PC-9 (cell line): ENCODE measurements around the gene CYLD. TPM values are rescaled to one million over a fixed set of nuclear protein-coding genes. Genes with fewer than 3 reads are reported as not detected.

Experiments
- BruUV-seq: library from RNA; stranded (reverse); fragments of 400-500 nt; replicated peaks from 2 replicates; lab custom pipeline; 2021; lab: Mats Ljungman, UMichigan
- CTCF ChIA-PET: fragments of 300-600 bp; sonication (Branson Sonifier 250); formaldehyde crosslinking; loops from one replicate; lab custom pipeline; 2022; ENCODE audit warnings: antibody characterized with exemption; lab: Charles Lee
- POLR2A ChIA-PET: fragments of 300-600 bp; sonication (Branson Sonifier 250); formaldehyde crosslinking; loops from one replicate; lab custom pipeline; 2022; ENCODE audit warnings: antibody characterized with exemption; ENCODE audit not compliant: unreplicated experiment; lab: Charles Lee
- DNase-seq, 2 experiments: peaks; one replicate each; pipeline versions ENCODE4 v3.0.0 to v3.0.0-alpha.2; 2015 to 2022; ENCODE audit warnings: mixed read lengths in 1 of 2
- H2AFZ ChIP-seq: fragments of 200-600 bp; sonication (generic); 2 replicates; pipeline ENCODE4 v1.8.1; 2017; ENCODE audit warnings: antibody characterized with exemption
- H3F3A ChIP-seq: fragments of 200-600 bp; sonication (generic); 2 replicates; pipeline ENCODE4 v1.8.1; 2017; ENCODE audit warnings: antibody characterized with exemption, mild to moderate bottlenecking, low read depth; ENCODE audit not compliant: insufficient read depth
- H3K27ac ChIP-seq: fragments of 200-600 bp; sonication (generic); 2 replicates; pipeline ENCODE4 v1.6.1; 2016; ENCODE audit warnings: mixed run types
- H3K27me3 ChIP-seq: fragments of 200-600 bp; sonication (generic); 2 replicates; pipeline ENCODE4 v1.6.1; 2016; ENCODE audit warnings: low read depth, mixed run types; ENCODE audit not compliant: insufficient read depth
- H3K36me3 ChIP-seq: fragments of 200-600 bp; sonication (generic); 2 replicates; pipeline ENCODE4 v1.6.1; 2016; ENCODE audit warnings: low read depth, mixed run types
- H3K4me1 ChIP-seq: fragments of 200-600 bp; sonication (generic); replicated peaks from 2 replicates; pipeline ENCODE4 v1.6.1; 2016; ENCODE audit warnings: mixed run types; ENCODE audit not compliant: insufficient read depth
- H3K4me2 ChIP-seq: fragments of 200-600 bp; sonication (generic); 2 replicates; pipeline ENCODE4 v1.6.1; 2017; ENCODE audit warnings: mixed run types
- H3K4me3 ChIP-seq: fragments of 200-600 bp; sonication (generic); 2 replicates; pipeline ENCODE4 v1.6.1; 2016; ENCODE audit warnings: mixed run types
- H3K79me2 ChIP-seq: fragments of 200-600 bp; sonication (generic); 2 replicates; pipeline ENCODE4 v1.6.1; 2017; ENCODE audit warnings: low read depth, mixed run types
- H3K9me2 ChIP-seq: fragments of 200-600 bp; sonication (generic); 2 replicates; pipeline ENCODE4 v1.8.1; 2017; ENCODE audit warnings: mild to moderate bottlenecking; ENCODE audit not compliant: insufficient read depth
- H3K9me3 ChIP-seq: fragments of 200-600 bp; sonication (generic); 2 replicates; pipeline ENCODE4 v1.8.1; 2016; ENCODE audit warnings: low read depth; ENCODE audit not compliant: insufficient read depth
- H4K20me1 ChIP-seq: fragments of 200-600 bp; sonication (generic); 2 replicates; pipeline ENCODE4 v1.8.1; 2017; ENCODE audit not compliant: insufficient read depth
- EZH2 ChIP-seq: fragments of 200-600 bp; sonication (generic); IDR thresholded peaks from 2 replicates; pipeline ENCODE4 v1.8.0; 2017; ENCODE audit warnings: antibody characterized with exemption, low read depth
- intact Hi-C: fragments of 100-400 bp; cut with micrococcal nuclease; formaldehyde crosslinking; loops from one replicate; pipeline ENCODE4 v1.10.0; 2022; ENCODE audit not compliant: unreplicated experiment
- total RNA-seq: library from RNA; stranded (reverse); gene quantifications from 2 replicates; pipeline ENCODE4 v1.2.3, GENCODE V29; 2021
- TF ChIP-seq, protein P1 (sequence below): fragments of 200-600 bp; sonication (generic); conservative IDR thresholded peaks from 2 replicates; pipeline ENCODE4 v1.6.1; 2017; ENCODE audit warnings: mixed run types, antibody characterized with exemption, mild to moderate bottlenecking, moderate library complexity

CYLD gene
- total RNA-seq, 1 experiment from 2014 or later: 19.0 TPM

DNA sequence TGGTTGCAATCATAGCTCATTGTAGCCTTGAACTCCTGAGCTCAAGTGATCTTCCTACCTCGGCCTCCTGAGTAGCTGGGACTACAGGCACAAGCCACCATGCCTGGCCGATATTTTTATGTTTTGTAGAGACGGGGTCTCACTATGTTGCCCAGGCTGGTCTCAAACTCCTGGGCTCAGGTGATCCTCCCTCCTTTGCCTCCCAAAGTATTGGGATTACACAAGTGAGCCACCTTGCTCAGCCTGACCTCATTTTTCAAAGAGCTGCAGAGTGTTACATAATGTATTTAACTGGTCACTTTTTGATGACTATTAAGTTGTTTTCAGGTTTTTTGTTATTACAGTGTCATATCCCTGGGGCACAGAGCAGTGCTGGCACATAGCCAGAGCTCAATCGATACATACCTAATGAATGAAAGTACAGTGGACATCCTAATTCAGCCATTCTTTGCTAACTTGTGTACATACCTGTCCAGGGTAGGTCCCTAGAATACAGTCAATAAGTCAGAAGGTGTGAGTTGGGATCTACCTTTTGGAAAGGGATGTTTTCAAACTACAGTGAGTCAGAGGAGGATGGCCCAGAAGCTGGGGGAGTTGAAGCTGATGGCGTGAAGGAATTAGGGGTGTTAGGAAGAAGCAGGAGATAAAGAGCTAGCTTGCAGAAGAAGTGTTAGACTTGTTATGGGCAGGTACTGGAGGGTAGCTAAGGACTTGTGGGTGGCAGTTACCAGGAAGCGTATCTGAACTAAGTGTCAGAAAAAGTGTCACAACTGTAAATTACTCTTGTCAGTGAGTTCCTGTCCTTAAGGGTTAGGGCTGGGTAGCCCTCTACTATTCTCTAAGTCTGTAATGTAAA is 20.1 kb upstream of the CYLD start:
- intact Hi-C loops: no loop called here
- H3K4me2 ChIP-seq: peak overlapping the region; percentile 16
- peak overlapping the region; percentile 93 for H3K27ac ChIP-seq
- H3K27me3 ChIP-seq: no peaks in the 10 kb centered on the region
- H3K4me3 ChIP-seq: no peak overlapping the region
- no peaks in the 10 kb centered on the region for H4K20me1 ChIP-seq
- peak in 1 of 2 experiments; percentile 97 for DNase-seq
- no peak overlapping the region for H2AFZ ChIP-seq
- ChIA-PET CTCF (interaction anchor here (0.7 to 0.9 kb wide), 2 partner anchors 53 to 56 kb away, joined by 3 to 4 read pairs; no protein-coding TSS in a partner anchor), POLR2A (interaction anchor here (0.6 kb wide), 1 partner anchor 93 kb away, joined by 4 read pairs; no protein-coding TSS in a partner anchor)
- H3K9me3 ChIP-seq: no peaks in the 10 kb centered on the region
- H3K79me2 ChIP-seq: no peaks in the 10 kb centered on the region
- peaks cover 50% of the 10 kb centered on the region for H3K4me1 ChIP-seq
- no TSS peak for BruUV-seq
- peaks cover 37% of the 10 kb centered on the region for H3F3A ChIP-seq
- no peak for TF ChIP-seq EZH2
- TF ChIP-seq, protein P1, sequence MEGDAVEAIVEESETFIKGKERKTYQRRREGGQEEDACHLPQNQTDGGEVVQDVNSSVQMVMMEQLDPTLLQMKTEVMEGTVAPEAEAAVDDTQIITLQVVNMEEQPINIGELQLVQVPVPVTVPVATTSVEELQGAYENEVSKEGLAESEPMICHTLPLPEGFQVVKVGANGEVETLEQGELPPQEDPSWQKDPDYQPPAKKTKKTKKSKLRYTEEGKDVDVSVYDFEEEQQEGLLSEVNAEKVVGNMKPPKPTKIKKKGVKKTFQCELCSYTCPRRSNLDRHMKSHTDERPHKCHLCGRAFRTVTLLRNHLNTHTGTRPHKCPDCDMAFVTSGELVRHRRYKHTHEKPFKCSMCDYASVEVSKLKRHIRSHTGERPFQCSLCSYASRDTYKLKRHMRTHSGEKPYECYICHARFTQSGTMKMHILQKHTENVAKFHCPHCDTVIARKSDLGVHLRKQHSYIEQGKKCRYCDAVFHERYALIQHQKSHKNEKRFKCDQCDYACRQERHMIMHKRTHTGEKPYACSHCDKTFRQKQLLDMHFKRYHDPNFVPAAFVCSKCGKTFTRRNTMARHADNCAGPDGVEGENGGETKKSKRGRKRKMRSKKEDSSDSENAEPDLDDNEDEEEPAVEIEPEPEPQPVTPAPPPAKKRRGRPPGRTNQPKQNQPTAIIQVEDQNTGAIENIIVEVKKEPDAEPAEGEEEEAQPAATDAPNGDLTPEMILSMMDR: no peak
- no peaks in the 10 kb centered on the region for H3K36me3 ChIP-seq
- no peaks in the 10 kb centered on the region for H3K9me2 ChIP-seq

DNA sequence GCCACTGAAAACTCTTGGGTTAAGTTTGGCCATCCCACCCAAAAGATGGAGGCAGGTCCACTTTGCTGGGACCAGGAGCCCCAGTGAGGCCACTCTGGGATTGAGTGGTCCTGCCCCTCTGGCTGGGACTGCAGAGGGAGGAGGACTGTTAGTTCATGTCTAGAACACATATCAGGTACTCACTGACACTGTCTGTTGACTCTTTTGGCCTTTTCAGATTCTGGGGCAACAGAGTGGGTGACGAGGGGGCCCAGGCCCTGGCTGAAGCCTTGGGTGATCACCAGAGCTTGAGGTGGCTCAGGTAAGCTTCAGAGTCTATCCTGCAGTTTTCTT is 19.5 kb upstream of the CYLD start:
- CTCF ChIA-PET: interaction anchor here (0.9 kb wide), 1 partner anchor 54 kb away, joined by 3 read pairs; no protein-coding TSS in a partner anchor
- Histone ChIP-seq H3K9me2 (no peaks in the 10 kb centered on the region), H3K79me2 (no peaks in the 10 kb centered on the region), H3K9me3 (no peaks in the 10 kb centered on the region), H2AFZ (no peak overlapping the region), H3F3A (peaks cover 37% of the 10 kb centered on the region), H3K27ac (peak overlapping the region; percentile 93), H3K36me3 (no peaks in the 10 kb centered on the region), H3K27me3 (no peaks in the 10 kb centered on the region), H4K20me1 (no peaks in the 10 kb centered on the region), H3K4me3 (no peak overlapping the region), H3K4me2 (peak overlapping the region; percentile 16), H3K4me1 (peaks cover 50% of the 10 kb centered on the region)
- intact Hi-C loops: no loop called here
- DNase-seq: no peak
- POLR2A ChIA-PET: interaction anchor here (0.6 kb wide), 1 partner anchor 92 kb away, joined by 4 read pairs; no protein-coding TSS in a partner anchor
- TF ChIP-seq, protein P1: no peak
- TF ChIP-seq EZH2: no peak
- BruUV-seq: no TSS peak

DNA sequence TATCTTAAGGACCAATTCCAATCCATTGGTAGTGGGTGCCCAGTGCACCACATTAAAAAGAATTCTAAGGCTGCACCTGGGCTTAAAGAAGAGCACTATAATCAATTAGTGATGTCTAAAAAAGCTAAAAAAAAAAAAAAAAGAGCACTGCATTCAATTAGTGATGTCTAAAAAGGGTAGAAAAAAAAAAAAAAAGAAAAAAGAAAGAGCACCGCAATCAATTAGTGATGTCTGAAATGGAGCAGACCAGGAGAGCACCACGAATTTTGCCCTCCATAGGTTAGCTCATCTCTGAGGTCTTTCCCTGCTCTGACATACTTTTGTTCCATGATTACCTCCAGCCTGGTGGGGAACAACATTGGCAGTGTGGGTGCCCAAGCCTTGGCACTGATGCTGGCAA is 18.9 kb upstream of the CYLD start:
- intact Hi-C loops: no loop called here
- Histone ChIP-seq H3K4me3 (no peak overlapping the region), H2AFZ (no peak overlapping the region), H3K27ac (no peak overlapping the region; the same call in 1 of the 2 replicates), H4K20me1 (no peaks in the 10 kb centered on the region), H3K4me1 (peaks cover 48% of the 10 kb centered on the region), H3K9me3 (no peaks in the 10 kb centered on the region), H3K4me2 (0 out of 2 replicates have a peak overlapping the region, but pooled peaks have one; percentile 16), H3F3A (peaks cover 37% of the 10 kb centered on the region), H3K27me3 (no peaks in the 10 kb centered on the region), H3K79me2 (no peaks in the 10 kb centered on the region), H3K36me3 (no peaks in the 10 kb centered on the region), H3K9me2 (no peaks in the 10 kb centered on the region)
- CTCF ChIA-PET: no interaction called here
- DNase-seq: no peak
- POLR2A ChIA-PET: no interaction called here
- no TSS peak for BruUV-seq
- TF ChIP-seq, protein P1: no peak
- no peak for TF ChIP-seq EZH2
